Ovary (tissue), 9 donors: ENCODE data around the gene NKAIN4. TPM values are rescaled to one million over a fixed set of nuclear protein-coding genes. Genes with fewer than 3 reads are reported as not detected.

Source experiments
- DNase-seq, 5 donors: peaks; one replicate each; pipeline ENCODE4 v3.0.0-alpha.2; 2019 to 2020
- H3K27ac ChIP-seq, 2 donors: fragments of 200-600 bp; one replicate each; pipeline versions ENCODE4 v1.5.1 to v1.8.0; 2019 to 2022
- H3K27me3 ChIP-seq: fragments of 200-600 bp; one replicate; pipeline ENCODE4 v1.8.0; 2022
- H3K36me3 ChIP-seq: fragments of 200-600 bp; sonication (generic); one replicate; pipeline ENCODE4 v1.5.1; 2019
- H3K4me1 ChIP-seq: one replicate; pipeline ENCODE4 v1.8.1; 2013; ENCODE audit warnings: mild to moderate bottlenecking, moderate library complexity; ENCODE audit not compliant: insufficient read depth
- H3K4me3 ChIP-seq: fragments of 200-600 bp; sonication (generic); one replicate; pipeline ENCODE4 v1.5.1; 2017
- H3K9me3 ChIP-seq, 2 donors: fragments of 200-600 bp in 1 of 2; sonication (generic) in 1 of 2; one replicate each; pipeline versions ENCODE4 v1.5.1 to v1.8.1; 2013 to 2019; ENCODE audit warnings: mild to moderate bottlenecking in 1 of 2, moderate library complexity in 1 of 2
- EP300 ChIP-seq: sonication (generic); formaldehyde crosslinking; IDR thresholded peaks from one replicate; pipeline ENCODE4 v1.6.1; 2017; ENCODE audit warnings: antibody characterized with exemption
- POLR2A ChIP-seq: fragments of 450-650 bp; IDR thresholded peaks from one replicate; pipeline ENCODE4 v1.6.1; 2017; ENCODE audit warnings: antibody characterized with exemption, mild to moderate bottlenecking, moderate library complexity
- WGBS, 3 donors: extraction: QIAGEN DNeasy Blood & Tissue Kit in 1 of 3; methylation state at CpG; one replicate each; pipeline versions ENCODE4 v1.1.5 to v1.1.7; 2013 to 2017; 5-methylcytosine and 5-hydroxymethylcytosine counted together
- intact Hi-C, 4 donors: fragments of 100-400 bp; cut with DNase I; formaldehyde crosslinking; loops; one replicate each; pipeline versions ENCODE4 v1.11.0 to v1.15.1; 2022 to 2023
- polyA plus RNA-seq, 2 donors: library from polyadenylated mRNA; stranded (reverse); fragments of 200-250 nt in 1 of 2; fragments of 350-450 nt in 1 of 2; fragmentation: Illumina TruSeq in 1 of 2; extraction: RNeasy Lipid Tissue Mini Kit (QIAGEN cat#74804) in 1 of 2; gene quantifications; one replicate each; pipeline ENCODE4 v1.2.3, GENCODE V29; 2013 to 2014
- total RNA-seq, 7 donors: library from RNA; depleted of rRNA in 2 of 7; stranded (reverse); fragments of >200 nt in 2 of 7; fragmentation: NEBNext Ultra II Directional in 3 of 7; extraction: Animal tissue kit (Norgen Biotek cat#: 25700) in 3 of 7; gene quantifications; one replicate each; pipeline versions ENCODE4 v1.1.0 to v1.2.4, GENCODE V29; 2016 to 2023
- TF ChIP-seq, protein P1 (sequence below), 3 donors: fragments of 450-650 bp in 2 of 3; fragments of 200-600 bp in 1 of 3; IDR thresholded peaks; one replicate each; pipeline versions ENCODE4 v1.5.1 to v1.8.0; 2016 to 2022; ENCODE audit warnings: antibody characterized with exemption in 3 of 3, mild to moderate bottlenecking in 1 of 3
- donor health status: DM: no; HTN: no; CAD: no; lungs with moderate emphysema.
- donor health status: DM: no; HTN: no; CAD: no.
- donor health status: Bipolar disorder and iron deficiency.
- donor health status: DM: yes; HTN: yes; CAD: no.
- donor health status: DM: no; HTN: no; CAD: no.
- donor health status: DM: yes; HTN: yes; CAD: no.

NKAIN4 gene
- total and polyA plus RNA-seq, 9 donors = 0.18 to 0.24 TPM; not detected in 7

DNA sequence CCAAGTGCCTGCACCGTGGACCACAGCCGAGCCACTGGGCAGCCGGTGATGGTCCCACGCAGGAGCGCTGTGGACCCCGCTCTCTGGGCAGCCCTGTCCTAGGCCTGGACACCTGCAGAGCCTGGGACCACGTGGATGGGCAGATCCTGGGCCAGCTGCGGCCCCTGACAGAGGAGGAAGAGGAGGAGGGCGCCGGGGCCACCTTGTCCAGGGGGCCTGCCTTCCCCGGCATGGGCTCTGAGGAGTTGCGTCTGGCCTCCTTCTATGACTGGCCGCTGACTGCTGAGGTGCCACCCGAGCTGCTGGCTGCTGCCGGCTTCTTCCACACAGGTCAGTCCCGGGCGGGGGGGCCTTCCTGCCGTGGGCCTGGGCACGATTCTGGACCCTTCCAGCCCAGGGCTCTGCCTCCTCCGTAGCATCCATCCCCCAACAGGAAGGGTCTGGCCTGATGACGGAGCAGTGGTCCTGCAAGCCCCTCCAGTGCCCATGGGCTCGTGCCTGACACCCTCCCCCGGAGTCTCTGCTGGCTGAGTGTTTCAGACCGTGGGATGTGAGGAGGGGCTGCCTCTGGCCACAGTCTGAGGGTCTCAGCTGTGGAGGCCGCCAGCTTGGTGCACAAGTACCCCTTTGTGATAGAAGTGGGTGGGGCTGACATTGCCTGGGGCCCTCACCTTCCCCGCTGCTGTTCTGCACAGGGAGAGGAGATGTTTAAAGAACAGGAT is 18.0 kb downstream of the NKAIN4 start:
- Histone ChIP-seq H3K27ac (no peak overlapping the region), H3K36me3 (no peaks in the 10 kb centered on the region), H3K4me3 (no peak overlapping the region), H3K27me3 (no peaks in the 10 kb centered on the region), H3K4me1 (no peaks in the 10 kb centered on the region), H3K9me3 (no peaks in the 10 kb centered on the region)
- 78 to 84% (median 79%) methylated on average over 23 to 26 of the region's 26 CpGs for WGBS, 3 donors
- intact Hi-C loops = loop anchor here in 1 of 4 donors (10.0 kb wide), 1 partner anchor 181 kb away; no protein-coding TSS in a partner anchor
- no peak for TF ChIP-seq POLR2A
- TF ChIP-seq EP300 = no peak
- TF ChIP-seq, protein P1, sequence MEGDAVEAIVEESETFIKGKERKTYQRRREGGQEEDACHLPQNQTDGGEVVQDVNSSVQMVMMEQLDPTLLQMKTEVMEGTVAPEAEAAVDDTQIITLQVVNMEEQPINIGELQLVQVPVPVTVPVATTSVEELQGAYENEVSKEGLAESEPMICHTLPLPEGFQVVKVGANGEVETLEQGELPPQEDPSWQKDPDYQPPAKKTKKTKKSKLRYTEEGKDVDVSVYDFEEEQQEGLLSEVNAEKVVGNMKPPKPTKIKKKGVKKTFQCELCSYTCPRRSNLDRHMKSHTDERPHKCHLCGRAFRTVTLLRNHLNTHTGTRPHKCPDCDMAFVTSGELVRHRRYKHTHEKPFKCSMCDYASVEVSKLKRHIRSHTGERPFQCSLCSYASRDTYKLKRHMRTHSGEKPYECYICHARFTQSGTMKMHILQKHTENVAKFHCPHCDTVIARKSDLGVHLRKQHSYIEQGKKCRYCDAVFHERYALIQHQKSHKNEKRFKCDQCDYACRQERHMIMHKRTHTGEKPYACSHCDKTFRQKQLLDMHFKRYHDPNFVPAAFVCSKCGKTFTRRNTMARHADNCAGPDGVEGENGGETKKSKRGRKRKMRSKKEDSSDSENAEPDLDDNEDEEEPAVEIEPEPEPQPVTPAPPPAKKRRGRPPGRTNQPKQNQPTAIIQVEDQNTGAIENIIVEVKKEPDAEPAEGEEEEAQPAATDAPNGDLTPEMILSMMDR (IDR thresholded peaks at IDR 0.05) = no peak
- DNase-seq = no peak

DNA sequence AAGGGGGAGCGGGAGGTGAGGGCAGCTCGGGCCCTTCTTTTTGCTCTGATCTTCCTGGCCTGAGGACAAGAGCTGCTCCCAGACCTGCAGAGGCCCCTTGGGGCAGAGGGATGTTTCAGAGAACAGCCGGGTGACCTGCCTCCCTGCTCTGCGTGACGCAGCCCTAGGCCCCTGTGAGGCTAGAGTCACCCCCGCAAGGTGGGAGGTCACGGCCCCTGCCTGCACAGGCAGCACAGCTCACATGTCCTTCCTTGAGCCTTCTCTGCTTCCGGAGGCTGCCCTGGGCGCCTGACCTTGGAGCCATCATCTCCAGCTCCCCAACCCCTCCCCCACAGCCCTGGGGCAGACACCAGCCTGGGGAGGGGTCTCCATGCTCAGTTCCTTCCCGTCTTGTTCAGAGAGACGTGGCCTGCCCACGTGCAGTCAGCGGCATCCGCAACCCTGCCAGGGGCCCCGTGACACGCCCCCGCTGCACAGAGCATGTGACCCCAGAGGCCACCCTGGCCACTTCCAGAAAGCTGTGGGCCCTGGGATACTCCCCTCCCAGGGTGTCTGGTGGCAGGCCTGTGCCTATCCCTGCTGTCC is 18.8 kb downstream of the NKAIN4 start, which contains the start of gene BIRC7:
Gene BIRC7, plus strand, starts transcription at position 507 of the 585 bp plus-strand sequence. CDS start 192 bp downstream, outside the sequence.
- Histone ChIP-seq H3K9me3 (no peaks in the 10 kb centered on the region), H3K4me3 (no peak within 1 kb of the TSS), H3K4me1 (no peaks in the 10 kb centered on the region), H3K36me3 (no peaks in the 10 kb centered on the region), H3K27ac (no peak within 1 kb of the TSS), H3K27me3 (no peaks in the 10 kb centered on the region)
- intact Hi-C loops = loop anchor here in 1 of 4 donors (10.0 kb wide), 1 partner anchor 181 kb away; no protein-coding TSS in a partner anchor
- DNase-seq = no peak
- WGBS, 3 donors = 35 to 41% (median 36%) methylated on average over 12 to 17 of the region's 17 CpGs
- TF ChIP-seq, protein P1 (IDR thresholded peaks at IDR 0.05) = no peak
- TF ChIP-seq EP300 (no peak), POLR2A (no peak)

DNA sequence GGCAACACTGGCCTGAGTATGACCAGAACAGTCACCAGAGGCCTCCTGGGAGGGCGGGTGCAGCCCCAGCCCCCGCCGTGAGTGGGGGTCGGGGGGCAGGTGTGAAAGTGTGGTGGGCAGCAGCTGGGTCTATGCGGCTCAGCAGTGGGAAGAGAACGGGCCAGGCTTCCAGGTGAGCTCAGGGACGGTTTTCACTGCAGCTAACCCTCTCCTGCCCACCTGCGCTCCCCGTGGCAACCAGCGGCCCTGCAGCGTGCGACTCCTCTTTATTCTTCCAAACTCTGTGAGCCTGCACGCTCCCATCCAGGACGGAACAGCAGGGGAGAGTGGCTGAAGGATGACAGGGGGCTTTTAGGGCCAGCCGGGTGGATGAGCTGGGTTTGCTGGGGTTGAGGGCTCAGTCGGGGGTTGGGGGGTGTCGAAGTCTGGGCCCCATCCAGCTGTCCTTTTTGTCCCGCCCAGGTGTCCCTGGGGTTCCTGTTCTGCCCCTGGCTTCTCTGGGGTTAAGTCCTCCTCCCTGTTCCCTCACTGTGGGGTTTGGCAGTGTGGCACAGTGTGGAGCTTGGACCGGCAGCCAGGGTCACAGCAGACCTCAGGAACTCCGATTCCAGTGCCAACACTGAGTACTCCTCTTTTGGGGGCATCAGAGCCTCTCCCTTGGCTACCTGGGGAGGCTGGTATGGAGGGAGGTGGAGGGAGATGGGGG is 19.4 kb downstream of the NKAIN4 start:
- H3K27me3 ChIP-seq = no peaks in the 10 kb centered on the region
- DNase-seq = no peak
- H3K4me1 ChIP-seq = no peaks in the 10 kb centered on the region
- H3K9me3 ChIP-seq = no peaks in the 10 kb centered on the region
- no peaks in the 10 kb centered on the region for H3K36me3 ChIP-seq
- intact Hi-C loops = loop anchor here in 2 of 4 donors (5.0 to 10.0 kb wide), 2 partner anchors 178 to 180 kb away; no protein-coding TSS in a partner anchor
- H3K27ac ChIP-seq = no peak overlapping the region
- TF ChIP-seq POLR2A (no peak), EP300 (no peak)
- TF ChIP-seq, protein P1 (IDR thresholded peaks at IDR 0.05) = no peak
- WGBS, 3 donors = 14 to 25% (median 18%) methylated on average over 16 to 20 of the region's 20 CpGs
- no peak overlapping the region for H3K4me3 ChIP-seq

DNA sequence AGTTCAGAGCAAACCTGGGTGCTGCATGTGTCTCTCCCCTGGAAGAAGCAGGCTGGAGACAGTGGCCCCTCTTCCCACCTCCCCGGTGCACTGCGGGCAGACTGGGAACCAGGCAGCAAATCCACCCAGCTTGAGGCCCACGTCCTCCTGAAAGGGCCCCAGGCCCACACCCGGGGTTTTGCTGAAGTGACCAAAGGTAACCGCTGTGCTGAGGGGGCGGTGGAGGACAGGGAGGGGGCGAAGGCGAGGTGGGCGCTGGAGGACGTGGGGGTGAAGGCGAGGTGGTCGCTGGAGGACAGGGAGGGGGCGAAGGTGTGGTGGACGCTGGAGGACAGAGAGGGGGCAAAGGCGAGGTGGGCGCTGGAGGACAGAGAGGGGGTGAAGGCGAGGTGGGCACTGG is 20.3 kb downstream of the NKAIN4 start:
- TF ChIP-seq EP300 = no peak
- TF ChIP-seq, protein P1 (IDR thresholded peaks at IDR 0.05) = no peak
- no peak for TF ChIP-seq POLR2A
- Histone ChIP-seq H3K27me3 (no peaks in the 10 kb centered on the region), H3K36me3 (no peaks in the 10 kb centered on the region), H3K27ac (no peak overlapping the region), H3K4me3 (no peak overlapping the region), H3K9me3 (no peaks in the 10 kb centered on the region), H3K4me1 (no peaks in the 10 kb centered on the region)
- intact Hi-C loops = loop anchor here in 2 of 4 donors (5.0 to 10.0 kb wide), 2 partner anchors 177 to 179 kb away; no protein-coding TSS in a partner anchor
- no peak for DNase-seq
- WGBS, 3 donors = 71 to 83% (median 79%) methylated on average over 14 to 17 of the region's 17 CpGs
